Measurements from ENCODE around the gene ZDHHC5.

GRCh38 chr11:57679396-57679795 is 11.5 kb downstream of the ZDHHC5 start:
- TF ChIP-seq, protein P1, sequence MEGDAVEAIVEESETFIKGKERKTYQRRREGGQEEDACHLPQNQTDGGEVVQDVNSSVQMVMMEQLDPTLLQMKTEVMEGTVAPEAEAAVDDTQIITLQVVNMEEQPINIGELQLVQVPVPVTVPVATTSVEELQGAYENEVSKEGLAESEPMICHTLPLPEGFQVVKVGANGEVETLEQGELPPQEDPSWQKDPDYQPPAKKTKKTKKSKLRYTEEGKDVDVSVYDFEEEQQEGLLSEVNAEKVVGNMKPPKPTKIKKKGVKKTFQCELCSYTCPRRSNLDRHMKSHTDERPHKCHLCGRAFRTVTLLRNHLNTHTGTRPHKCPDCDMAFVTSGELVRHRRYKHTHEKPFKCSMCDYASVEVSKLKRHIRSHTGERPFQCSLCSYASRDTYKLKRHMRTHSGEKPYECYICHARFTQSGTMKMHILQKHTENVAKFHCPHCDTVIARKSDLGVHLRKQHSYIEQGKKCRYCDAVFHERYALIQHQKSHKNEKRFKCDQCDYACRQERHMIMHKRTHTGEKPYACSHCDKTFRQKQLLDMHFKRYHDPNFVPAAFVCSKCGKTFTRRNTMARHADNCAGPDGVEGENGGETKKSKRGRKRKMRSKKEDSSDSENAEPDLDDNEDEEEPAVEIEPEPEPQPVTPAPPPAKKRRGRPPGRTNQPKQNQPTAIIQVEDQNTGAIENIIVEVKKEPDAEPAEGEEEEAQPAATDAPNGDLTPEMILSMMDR (optimal IDR thresholded peaks at IDR 0.05 in 1 of 3, IDR thresholded peaks at IDR 0.05 in 1 of 3, conservative IDR thresholded peaks at IDR 0.05 in 1 of 3; ENCODE audit: extremely low read depth in 1 of 3, insufficient read depth in 2 of 3, low read length in 3 of 3) = no peak
- TF ChIP-seq EZH2 (IDR thresholded peaks at IDR 0.05; ENCODE audit: low read length) = no peak

All from keratinocyte (primary cell).